Stimulated activated CD8-positive, alpha-beta memory T cell treated with anti-CD3 and anti-CD28 coated beads, Interleukin-15, amount 100 ng/mL, for 48 hours (primary cell): ENCODE results near the gene LRP5.
"Not testable (repeated sequence)": the region's sequence is repeated elsewhere in the genome, so short reads cannot be mapped to it uniquely, and the experiment has no call there.

ENCODE experiments used
- DNase-seq, 2 donors: peaks; one replicate each; pipeline ENCODE4 v3.0.0-alpha.2; 2020; ENCODE audit warnings: low read depth in 2 of 2

Gene LRP5

DNA sequence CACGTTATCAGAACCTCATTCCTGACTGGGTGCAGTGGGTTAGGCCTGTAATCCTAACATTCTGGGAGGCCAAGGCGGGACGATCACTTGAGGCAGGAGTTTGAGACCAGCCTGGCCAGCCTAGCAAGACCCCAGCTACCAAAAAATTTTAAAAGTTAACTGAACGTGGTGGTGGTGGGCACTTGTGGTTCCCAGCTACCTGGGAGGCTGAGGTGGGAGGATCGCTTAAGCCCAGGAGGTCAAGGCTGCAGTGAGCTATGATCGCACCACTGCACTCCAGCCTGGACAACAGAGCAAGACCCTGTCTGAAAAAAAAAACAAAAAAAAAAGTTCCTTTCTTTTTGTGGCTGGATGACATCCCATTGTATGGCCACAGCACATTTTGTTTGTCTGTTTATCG, 80.4 kb downstream of the LRP5 start:
- no peak for DNase-seq

DNA sequence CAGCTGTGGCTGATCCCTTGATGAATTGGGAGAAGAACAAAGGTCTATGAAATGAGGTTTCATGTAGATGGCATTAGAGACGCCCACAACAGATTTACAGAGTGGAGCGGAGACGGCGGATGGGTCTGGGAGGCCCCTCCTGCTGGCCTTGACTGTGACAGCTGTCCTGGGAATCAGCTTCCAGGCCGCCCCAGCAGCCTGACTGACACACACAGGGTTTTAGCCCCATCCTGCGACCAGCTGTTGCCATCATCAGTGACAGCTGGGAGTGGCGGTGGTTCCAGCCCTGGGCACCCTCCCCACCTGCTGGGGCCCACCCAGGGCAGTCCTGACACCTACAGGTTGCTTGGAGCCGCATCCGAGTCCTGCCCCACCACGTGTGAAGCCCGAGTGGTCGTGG, 84.1 kb downstream of the LRP5 start:
- DNase-seq: no peak

GRCh38 chr11:68397256-68397655, 84.9 kb downstream of the LRP5 start:
- DNase-seq: no peak

- no peak for DNase-seq
These were observed 86.8 kb downstream of the LRP5 start for GRCh38 chr11:68398995-68399851.

GRCh38 chr11:68399916-68400315, 87.5 kb downstream of the LRP5 start:
- DNase-seq: no peak

- DNase-seq: not testable (repeated sequence)
These were observed 88.2 kb downstream of the LRP5 start for GRCh38 chr11:68400584-68400983.

GRCh38 chr11:68401856-68402255, 89.5 kb downstream of the LRP5 start:
- DNase-seq: no peak

GRCh38 chr11:68402355-68403031, 90.1 kb downstream of the LRP5 start:
- DNase-seq: no peak

GRCh38 chr11:68403424-68403823, 91.0 kb downstream of the LRP5 start:
- DNase-seq: no peak

- no peak for DNase-seq
These were observed 91.4 kb downstream of the LRP5 start for GRCh38 chr11:68403831-68404230.

- DNase-seq: no peak
These were observed 94.2 kb downstream of the LRP5 start for GRCh38 chr11:68406324-68407313.

DNA sequence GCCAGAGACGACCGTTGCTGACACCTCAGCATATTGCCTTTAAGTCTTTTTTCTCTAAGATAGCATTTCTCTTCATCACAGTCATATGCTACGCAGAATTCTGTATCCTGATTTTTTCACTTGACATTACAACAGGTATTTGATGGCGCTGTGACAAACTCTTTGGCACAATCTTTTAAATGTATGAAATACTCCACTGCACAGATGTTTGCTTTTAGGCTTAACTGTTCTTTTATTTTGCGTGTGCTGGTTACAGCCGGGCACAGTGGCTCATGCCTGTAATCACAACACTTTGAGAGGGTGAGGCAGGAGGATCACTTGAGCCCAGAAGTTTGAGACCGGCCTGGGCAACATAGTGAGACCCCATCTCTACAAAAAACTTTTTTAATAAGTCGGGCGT, 96.1 kb downstream of the LRP5 start:
- no peak for DNase-seq

DNA sequence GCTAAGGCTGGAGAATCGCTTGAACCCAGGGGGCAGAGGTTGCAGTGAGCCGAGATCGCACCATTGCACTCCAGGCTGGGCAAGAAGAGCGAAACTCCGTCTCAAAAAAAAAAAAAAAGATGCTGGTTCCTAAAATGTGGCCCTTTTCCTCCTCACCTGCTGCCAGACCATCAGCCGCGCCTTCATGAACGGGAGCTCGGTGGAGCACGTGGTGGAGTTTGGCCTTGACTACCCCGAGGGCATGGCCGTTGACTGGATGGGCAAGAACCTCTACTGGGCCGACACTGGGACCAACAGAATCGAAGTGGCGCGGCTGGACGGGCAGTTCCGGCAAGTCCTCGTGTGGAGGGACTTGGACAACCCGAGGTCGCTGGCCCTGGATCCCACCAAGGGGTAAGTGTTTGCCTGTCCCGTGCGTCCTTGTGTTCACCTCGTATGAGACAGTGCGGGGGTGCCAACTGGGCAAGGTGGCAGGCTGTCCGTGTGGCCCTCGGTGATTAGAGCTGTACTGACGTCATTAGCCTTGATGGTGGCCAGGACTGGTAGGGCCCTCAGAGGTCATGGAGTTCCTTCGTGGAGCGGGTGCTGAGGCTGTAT, 97.5 kb downstream of the LRP5 start:
- DNase-seq: no peak

GRCh38 chr11:68411501-68411991, 99.2 kb downstream of the LRP5 start:
- DNase-seq: no peak

DNA sequence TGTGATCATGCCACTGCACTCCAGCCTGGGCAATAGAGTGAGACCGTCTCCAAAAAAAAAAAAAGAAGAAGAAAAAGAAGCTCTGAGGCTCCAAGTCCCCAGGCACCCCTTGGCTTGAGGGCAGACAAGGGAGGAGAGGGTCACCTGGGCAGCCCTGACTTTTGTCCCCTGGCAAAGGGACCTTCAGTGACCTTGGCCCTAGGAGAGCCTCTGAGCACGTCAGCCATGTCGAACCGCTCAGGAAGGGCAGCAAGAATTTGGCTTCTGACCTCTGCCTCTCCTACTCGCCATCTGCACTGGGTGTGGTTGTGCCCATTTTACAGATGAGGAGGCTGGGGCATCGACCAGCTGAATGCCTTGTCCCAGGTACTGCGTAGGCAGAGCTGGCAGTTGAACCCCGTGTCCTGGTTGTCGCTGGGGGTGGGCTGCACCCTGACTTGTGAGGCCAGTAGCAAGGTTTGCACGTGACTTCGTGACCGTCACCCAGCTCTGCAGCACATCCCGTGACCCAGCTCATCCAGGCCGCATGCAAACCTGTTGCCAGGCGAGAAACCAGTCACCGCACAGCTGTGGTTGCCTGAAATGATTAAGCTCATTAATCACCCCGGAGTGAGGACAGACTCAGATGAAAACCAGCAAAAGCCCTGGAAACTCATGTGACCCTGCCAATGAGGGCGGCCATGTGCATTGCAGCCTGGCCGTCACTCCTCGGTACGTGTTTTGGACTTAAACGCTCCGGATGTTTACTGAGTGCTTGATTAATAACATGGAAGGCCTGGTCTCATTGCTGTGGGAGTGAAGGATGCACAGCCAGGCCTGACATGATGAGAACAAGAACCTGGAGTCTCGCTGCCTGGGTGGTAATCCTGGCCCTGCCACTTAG, 100.4 kb downstream of the LRP5 start:
- DNase-seq: peak; percentile 19 to 21

DNA sequence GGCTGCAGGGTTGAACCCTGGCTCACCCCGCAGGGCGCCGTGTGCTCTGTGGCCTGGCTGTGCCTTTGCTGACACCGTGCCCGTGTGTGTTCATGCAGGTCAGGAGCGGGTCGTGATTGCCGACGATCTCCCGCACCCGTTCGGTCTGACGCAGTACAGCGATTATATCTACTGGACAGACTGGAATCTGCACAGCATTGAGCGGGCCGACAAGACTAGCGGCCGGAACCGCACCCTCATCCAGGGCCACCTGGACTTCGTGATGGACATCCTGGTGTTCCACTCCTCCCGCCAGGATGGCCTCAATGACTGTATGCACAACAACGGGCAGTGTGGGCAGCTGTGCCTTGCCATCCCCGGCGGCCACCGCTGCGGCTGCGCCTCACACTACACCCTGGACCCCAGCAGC, 101.2 kb downstream of the LRP5 start:
- no peak for DNase-seq

GRCh38 chr11:68414496-68415221, 102.3 kb downstream of the LRP5 start:
- no peak for DNase-seq

GRCh38 chr11:68416070-68416578, 103.7 kb downstream of the LRP5 start:
- no peak for DNase-seq

DNA sequence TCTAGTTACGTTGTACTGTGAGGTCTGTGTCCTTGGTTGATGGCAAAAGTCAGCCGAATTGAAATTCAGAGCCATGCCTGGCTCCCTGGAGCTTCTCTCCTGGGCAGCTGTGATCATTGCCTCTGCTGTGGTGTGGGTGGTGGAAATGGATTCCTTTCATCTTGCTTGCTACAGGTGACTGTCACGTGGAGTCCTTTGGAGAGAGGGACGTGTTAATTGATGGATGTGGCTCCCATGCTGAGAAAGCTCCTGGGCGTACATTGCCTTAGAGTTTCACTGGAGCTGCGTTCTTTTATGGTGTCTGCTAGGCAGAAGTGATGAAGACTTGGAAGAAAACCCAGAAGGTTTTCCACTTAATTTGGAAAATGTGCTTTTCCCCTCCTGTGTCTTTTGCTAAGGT, 106.3 kb downstream of the LRP5 start:
- no peak for DNase-seq

DNA sequence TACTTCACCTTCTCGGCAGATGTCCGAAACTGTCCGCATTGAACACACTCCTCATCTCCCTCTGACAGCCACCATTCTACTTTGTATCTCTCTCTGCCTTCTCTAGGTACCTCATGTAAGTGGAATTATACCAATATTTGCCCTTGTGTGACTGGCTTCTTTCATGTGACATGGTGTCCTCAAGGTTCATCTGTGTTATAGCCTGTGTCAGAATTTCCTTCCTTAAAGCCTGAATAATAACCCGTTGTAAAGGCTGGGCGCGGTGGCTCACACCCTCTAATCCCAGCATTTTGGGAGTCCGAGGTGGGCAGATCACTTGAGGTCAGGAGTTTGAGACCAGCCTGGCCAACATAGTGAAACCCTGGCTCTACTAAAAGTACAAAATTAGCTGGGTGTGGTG, 107.8 kb downstream of the LRP5 start:
- DNase-seq: no peak
